Amniotic epithelial cell (primary cell): ENCODE measurements around the gene EIF2S1.
"Not testable (repeated sequence)": the region's sequence is repeated elsewhere in the genome, so short reads cannot be mapped to it uniquely, and the experiment has no call there.

Experiments
- DNase-seq: peaks from one replicate; pipeline ENCODE4 v3.0.0-alpha.2; 2010; ENCODE audit warnings: low read depth

The EIF2S1 gene

GRCh38 chr14:67359775-67360469, at the start of gene EIF2S1, which contains the start of gene ATP6V1D:
Gene EIF2S1 (plus strand): TSS chr14:67360328. CDS start chr14:67364768, 4,440 bp downstream.
Gene ATP6V1D (minus strand): TSS chr14:67359804. CDS start chr14:67359698, 106 bp downstream.
- DNase-seq = peak; percentile 99

GRCh38 chr14:67311868-67312267, 48.3 kb upstream of the EIF2S1 start:
- no peak for DNase-seq

GRCh38 chr14:67313153-67313552, 47.0 kb upstream of the EIF2S1 start:
- DNase-seq = no peak

DNA sequence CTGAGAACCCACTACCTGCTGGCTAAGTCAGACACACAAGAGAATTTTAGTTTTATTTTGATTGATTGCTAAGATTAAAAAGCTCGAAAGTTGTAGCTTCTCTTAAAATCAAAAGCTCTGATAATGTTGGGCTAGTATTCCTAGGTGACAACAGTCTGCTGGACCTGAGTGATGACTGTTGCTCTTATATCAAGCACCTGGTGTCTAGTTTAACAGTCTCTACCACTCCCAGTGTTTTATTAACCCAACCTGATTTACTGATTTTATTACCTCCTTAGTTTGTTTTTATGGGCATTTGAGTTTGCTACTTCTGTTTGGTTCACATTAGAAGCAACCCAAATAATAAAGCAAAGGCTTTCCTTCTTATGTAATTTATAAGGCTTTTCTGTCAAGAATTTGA, 42.3 kb upstream of the EIF2S1 start:
- DNase-seq = no peak

DNA sequence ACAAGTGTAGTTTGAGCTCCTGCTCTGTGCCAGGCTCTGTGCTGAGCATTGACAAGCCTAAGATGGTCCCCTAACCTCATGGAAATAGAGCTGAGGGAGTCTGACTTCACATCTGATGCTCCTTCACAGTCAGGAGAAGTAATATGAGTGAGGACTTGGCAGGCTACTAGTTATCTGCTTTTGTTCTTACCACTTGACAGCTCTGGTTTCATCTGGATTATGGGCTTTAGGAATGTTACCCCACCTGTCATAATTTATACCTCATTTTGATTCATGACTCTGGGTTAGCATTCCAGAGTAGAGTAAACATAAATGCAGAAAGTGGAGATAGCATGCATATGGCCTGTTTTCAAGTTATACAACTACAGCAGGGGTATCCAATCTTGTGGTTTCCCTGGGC, 41.0 kb upstream of the EIF2S1 start:
- peak; percentile 98 for DNase-seq

GRCh38 chr14:67329666-67330065, 30.5 kb upstream of the EIF2S1 start:
- not testable (repeated sequence) for DNase-seq

DNA sequence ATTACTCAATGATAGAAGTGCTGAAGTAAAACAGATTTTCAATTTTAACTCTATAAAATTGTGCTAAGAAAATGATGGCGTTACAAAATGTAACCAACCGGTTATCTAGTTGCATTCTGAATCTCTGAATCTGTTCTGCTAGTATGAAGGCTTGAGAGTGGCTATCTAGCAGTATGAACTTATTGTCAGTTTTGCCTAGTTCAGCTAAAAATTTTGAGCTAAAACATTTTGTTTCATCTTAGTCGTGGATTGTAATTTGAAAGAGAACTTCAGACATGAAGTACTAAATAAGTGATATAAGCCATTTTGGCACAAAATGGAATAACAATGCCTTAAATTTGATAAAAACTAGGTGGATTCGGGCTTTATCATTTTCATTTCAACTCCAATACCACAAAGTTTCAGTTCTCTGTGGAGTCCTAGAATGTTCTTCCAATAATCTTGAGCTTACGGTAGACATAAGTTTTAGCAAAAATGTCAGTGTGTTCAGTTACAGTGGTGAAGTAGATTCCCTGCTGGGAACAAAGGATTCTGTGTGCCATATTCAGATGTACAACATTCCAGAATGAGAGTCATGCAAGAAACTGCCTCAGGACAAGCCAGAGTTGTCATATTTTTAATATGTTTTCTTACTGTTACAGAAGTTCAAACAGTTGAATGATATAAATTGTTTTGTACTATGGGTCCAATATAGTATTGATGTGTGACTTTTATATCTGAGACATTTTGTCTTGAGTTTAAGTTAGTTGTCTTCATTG, 28.6 kb upstream of the EIF2S1 start:
- no peak for DNase-seq

- DNase-seq = peak; percentile 35
Measured at GRCh38 chr14:67332468-67332867, 27.7 kb upstream of the EIF2S1 start.

DNA sequence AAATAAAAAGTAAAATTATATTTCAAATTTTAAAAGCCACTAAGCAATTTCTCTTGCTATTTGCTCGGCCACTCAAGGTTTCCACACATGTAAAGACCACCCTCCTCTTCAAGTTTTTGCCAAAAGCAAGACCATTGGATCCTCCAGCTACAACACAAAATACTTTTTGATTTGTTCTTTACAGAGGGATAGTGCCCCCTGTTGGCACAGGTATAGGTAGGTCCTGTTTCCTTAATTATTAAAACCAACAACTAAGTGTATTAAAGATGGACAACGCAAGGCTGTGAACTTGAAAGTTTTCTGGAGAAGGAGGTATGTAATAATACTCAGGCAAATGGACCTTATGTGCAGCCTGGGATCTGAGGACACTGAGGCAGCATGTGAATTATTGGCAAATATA, 24.3 kb upstream of the EIF2S1 start:
- peak; percentile 35 for DNase-seq

- DNase-seq = not testable (repeated sequence)
Measured at GRCh38 chr14:67341231-67341630, 18.9 kb upstream of the EIF2S1 start.

GRCh38 chr14:67343601-67344230, 16.4 kb upstream of the EIF2S1 start:
- DNase-seq = no peak

- no peak for DNase-seq
Measured at GRCh38 chr14:67345583-67345982, 14.5 kb upstream of the EIF2S1 start.

- DNase-seq = no peak
Measured at GRCh38 chr14:67352055-67352454, 8.1 kb upstream of the EIF2S1 start.

DNA sequence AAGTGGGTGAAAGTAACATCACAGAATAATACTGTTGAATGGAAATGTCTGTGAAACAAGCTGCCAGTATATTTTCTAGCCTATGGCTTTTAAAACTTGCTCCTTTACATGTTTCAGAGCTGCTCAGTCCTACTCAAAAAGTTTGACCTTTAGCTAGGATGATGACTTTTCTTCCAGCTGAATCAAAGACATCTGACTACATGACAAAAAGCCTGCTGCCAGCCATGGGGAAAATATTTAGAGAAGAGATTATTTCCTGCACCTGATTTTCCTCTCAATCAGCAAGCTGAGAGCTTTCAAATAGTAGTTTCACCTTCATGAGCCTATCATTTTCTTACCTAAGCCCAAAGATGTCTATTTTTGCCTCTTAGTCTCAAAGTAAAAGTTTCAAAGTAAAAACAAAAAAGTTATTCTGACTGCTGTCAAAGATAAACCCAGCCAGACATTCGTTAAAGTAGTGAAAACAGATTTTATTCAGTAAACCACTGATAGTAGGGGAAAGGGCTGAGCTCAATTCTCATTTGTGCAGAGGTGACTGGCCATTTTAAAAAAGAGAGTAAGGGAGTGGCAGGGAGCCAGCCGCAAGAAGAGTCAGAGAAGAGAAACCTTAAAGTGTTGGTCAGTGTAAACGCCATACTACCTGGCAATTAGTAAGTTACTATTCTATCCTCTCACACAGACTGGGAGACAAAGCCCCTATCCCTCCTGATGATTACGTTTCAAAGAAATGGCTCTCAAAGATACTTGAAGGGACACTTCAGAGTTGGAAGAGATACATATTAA, 2.8 kb upstream of the EIF2S1 start:
- no peak for DNase-seq

DNA sequence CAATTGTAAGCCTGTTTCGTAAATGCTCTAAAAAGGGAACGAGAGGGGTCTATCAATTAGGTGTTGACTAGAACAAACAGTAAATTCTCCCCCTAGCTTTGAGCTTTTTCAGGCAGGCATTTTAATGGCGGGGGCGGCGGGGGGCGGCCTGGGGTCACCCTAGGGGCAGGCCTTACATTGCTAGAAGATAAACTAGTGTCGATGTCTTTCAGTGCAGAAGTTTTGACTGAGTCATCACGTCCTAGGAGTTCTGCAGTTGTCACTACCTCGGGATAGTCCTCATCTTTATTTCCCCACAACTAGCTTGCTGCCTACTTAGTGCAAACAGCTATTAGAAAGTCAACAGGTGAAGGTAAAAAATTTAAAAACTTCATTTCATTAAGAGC, 2.2 kb upstream of the EIF2S1 start:
- DNase-seq = peak; percentile 41

- peak; percentile 59 for DNase-seq
Measured at GRCh38 chr14:67358924-67359774, 979 bp upstream of the EIF2S1 start.

- DNase-seq = no peak
Measured at GRCh38 chr14:67360470-67361206, 510 bp downstream of the EIF2S1 start.

DNA sequence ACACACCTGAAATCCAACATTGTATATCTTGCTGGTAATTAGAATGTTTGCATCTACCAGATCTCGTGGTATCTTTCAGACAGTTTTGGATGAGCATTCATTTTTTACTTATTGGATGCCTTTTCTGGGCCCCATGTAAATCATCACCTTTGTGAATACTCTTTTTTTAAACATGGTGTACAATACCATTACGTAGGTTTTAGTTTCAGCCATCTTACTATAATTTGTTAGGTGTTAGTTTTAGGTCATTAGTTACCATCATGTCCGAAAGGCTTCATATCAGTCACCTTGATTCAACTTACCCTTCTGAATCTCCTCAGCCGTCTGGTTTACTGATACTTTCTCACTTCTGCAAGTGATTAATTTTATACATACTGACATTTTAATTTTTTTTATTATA, 5.3 kb downstream of the EIF2S1 start:
- DNase-seq = no peak

DNA sequence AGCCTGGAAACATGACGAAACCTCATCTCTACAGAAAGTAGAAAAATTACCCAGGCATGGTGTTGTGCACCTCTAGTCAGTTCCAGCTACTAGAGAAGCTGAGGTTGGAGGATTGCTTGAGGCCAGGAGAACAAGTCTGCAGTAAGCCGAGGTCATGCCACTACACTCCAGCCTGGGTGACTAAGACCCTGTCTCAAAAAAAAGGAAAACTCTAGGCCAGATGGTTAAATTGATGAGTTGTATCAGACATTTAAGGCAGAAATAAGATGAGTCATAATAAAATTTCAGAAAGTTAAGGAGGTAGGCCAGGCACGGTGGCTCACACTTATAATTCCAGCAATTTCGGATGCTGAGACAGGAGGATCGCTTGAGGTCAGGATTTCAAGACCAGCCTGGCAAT, 10.7 kb downstream of the EIF2S1 start:
- DNase-seq = peak; percentile 27
